ENCODE results near the gene ASCC2. TPM values are rescaled to one million over a fixed set of nuclear protein-coding genes. Genes with fewer than 3 reads are reported as not detected.
A peak's percentile ranks its signal among the peaks of the same experiment; 100 is the strongest.

ASCC2 gene, protein sequence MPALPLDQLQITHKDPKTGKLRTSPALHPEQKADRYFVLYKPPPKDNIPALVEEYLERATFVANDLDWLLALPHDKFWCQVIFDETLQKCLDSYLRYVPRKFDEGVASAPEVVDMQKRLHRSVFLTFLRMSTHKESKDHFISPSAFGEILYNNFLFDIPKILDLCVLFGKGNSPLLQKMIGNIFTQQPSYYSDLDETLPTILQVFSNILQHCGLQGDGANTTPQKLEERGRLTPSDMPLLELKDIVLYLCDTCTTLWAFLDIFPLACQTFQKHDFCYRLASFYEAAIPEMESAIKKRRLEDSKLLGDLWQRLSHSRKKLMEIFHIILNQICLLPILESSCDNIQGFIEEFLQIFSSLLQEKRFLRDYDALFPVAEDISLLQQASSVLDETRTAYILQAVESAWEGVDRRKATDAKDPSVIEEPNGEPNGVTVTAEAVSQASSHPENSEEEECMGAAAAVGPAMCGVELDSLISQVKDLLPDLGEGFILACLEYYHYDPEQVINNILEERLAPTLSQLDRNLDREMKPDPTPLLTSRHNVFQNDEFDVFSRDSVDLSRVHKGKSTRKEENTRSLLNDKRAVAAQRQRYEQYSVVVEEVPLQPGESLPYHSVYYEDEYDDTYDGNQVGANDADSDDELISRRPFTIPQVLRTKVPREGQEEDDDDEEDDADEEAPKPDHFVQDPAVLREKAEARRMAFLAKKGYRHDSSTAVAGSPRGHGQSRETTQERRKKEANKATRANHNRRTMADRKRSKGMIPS
- 10 to 100 TPM; 36.9 to 58.0 TPM for total RNA-seq
- polyA plus RNA-seq = 10 to 100 TPM; 21.2 to 42.3 TPM
- long read RNA-seq, donor 1, transcript ASCC2-202 (21 exons, 2,823 nt) = major isoform, 21 of 154 reads
- long read RNA-seq, donor 1, transcript ASCC2-201 (20 exons, 2,793 nt) = minor isoform, 18 of 154 reads
- long read RNA-seq, donor 1, partial matches to known transcripts = 59 of 154 reads
- long read RNA-seq, donor 1, other reads (novel, unspliced or antisense) = 55 of 154 reads
- long read RNA-seq, donor 2, transcript ASCC2-201 (20 exons, 2,793 nt) = minor isoform, 5 of 46 reads
- long read RNA-seq, donor 2, transcript ASCC2-202 (21 exons, 2,823 nt) = major isoform, 7 of 46 reads
- long read RNA-seq, donor 2, partial matches to known transcripts = 11 of 46 reads
- long read RNA-seq, donor 2, other reads (novel, unspliced or antisense) = 21 of 46 reads

DNA sequence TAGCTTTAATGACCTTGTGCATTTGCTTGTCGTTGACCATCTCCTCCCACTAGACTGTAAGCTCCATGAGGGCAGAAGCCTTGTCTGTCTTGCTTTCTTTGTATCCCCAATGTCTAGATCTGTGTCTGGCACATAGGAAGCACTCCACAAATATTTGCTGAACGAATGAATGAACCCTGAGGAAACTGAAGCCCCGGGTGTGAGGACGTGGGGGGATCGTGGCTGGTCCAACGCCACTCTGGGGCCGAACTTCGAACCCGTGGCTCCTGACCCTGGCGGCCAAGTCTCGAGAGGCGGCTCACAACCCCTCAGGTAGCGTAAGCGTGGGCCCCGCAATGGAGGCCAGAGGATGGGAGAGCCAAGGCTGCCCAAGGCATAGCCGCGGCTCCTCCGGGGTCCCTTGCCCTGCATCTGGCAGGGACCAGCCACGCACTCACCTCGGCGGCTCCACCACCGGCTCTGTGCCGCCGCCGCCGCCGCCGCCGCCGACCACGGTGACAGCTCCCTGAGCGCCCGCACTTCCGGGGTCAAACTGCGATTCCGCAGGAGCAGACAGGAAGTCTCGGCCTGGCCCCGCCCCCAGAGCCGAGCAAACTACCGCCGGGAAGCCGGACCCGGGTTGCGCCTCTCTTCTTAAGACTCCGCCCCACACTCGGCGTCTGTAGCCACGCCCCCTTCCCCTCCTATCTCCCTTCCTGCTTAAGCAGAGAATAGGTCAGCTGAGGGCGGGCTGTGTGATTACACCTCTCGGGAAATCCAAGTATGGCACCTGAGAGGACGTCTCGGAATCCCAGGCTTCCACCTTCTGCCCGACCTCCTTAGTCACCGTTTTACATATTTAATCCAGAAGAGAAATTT lies at the start of gene ASCC2:
Gene ASCC2, minus strand, starts transcription at position 534 of the 858 bp plus-strand sequence. CDS start 5,949 bp downstream, outside the sequence.
- Histone ChIP-seq H3K27me3 (ENCODE audit: control insufficient read depth in 1 of 2, insufficient read depth in 2 of 2, low read length in 1 of 2) (no peaks in the 10 kb centered on the region), H3K27ac (ENCODE audit: low read depth in 1 of 2, low read length in 2 of 2) (peak within 1 kb of the TSS in 1 of 2 donors; percentile 11), H3K4me1 (ENCODE audit: control insufficient read depth in 1 of 2, insufficient read depth in 2 of 2, low read length in 2 of 2) (no peaks in the 10 kb centered on the region), H3K4me3 (ENCODE audit: low read length in 2 of 2) (peak within 1 kb of the TSS; percentile 58 to 92), H3K36me3 (ENCODE audit: control insufficient read depth in 1 of 2, insufficient read depth in 2 of 2, low read length in 1 of 2) (no peaks in the 10 kb centered on the region), H3K9me3 (ENCODE audit: control insufficient read depth, low read length) (no peaks in the 10 kb centered on the region)
- peak; percentile 100 for DNase-seq
- 0 to 1% methylated on average over 47 to 54 of the region's 54 CpGs for WGBS, 2 donors
- ATAC-seq (ENCODE audit: low FRiP score) = peak; percentile 99
- intact Hi-C loops (cut with DNase I) = loop anchor here (5.0 kb wide), 2 partner anchors 164 to 169 kb away; no protein-coding TSS in a partner anchor

DNA sequence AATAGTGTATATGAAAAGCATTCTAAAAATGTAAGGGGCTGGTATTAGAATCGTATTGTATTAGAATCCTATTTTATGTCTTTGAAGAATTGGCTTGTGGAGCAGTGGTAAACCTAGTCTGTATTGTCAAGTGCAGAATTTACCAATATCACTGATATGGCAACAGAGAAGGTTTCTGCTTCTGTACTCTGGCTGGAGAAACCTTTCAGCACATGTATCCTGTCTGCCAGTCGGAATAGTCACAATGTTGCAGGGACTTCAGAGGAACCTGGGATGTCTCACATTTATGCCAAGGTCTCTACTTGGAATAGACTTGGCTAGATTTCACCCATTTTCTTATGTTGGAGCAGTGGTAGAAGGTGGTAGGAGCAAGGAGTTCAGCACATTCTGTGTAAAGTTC lies 49.3 kb upstream of the ASCC2 start:
- H3K4me1 ChIP-seq (ENCODE audit: control insufficient read depth in 1 of 2, insufficient read depth in 2 of 2, low read length in 2 of 2) = peaks cover 0 to 2% of the 10 kb centered on the region in 2 donors
- no peaks in the 10 kb centered on the region for H3K9me3 ChIP-seq (ENCODE audit: control insufficient read depth, low read length)
- H3K27me3 ChIP-seq (ENCODE audit: control insufficient read depth in 1 of 2, insufficient read depth in 2 of 2, low read length in 1 of 2) = no peaks in the 10 kb centered on the region
- intact Hi-C loops (cut with DNase I) = loop anchor here in 1 of 2 donors (10.0 kb wide), 1 partner anchor 87 kb away; no protein-coding TSS in a partner anchor
- no peaks in the 10 kb centered on the region for H3K36me3 ChIP-seq (ENCODE audit: control insufficient read depth in 1 of 2, insufficient read depth in 2 of 2, low read length in 1 of 2)
- H3K4me3 ChIP-seq (ENCODE audit: low read length in 2 of 2) = no peak overlapping the region
- ATAC-seq (ENCODE audit: low FRiP score) (no peak), DNase-seq (no peak)
- 31 to 37% methylated on average over 2 of the region's 2 CpGs for WGBS, 2 donors
- no peak overlapping the region for H3K27ac ChIP-seq (ENCODE audit: low read depth in 1 of 2, low read length in 2 of 2)

DNA sequence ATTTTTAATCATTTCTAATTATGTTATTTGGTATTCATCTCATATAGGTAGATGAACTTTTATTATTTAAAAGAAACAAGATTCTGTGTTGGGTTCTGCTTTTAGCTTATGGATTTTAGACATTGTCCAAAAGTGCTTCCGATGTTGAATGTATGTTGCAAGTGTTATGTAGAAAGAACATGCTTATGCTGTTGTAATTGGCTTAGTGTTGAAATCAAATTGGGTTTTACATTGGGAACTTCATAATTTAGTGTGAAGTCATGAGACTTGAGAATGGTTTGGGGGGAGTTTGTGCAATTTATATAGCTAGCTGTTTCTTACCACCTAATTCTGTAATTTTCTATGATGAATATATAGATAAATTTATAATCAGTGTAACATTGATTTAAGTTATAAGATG lies 48.5 kb upstream of the ASCC2 start:
- peaks cover 0 to 2% of the 10 kb centered on the region in 2 donors for H3K4me1 ChIP-seq (ENCODE audit: control insufficient read depth in 1 of 2, insufficient read depth in 2 of 2, low read length in 2 of 2)
- H3K27me3 ChIP-seq (ENCODE audit: control insufficient read depth in 1 of 2, insufficient read depth in 2 of 2, low read length in 1 of 2) = no peaks in the 10 kb centered on the region
- 93 to 94% methylated on average over 1 of the region's 1 CpG for WGBS, 2 donors
- H3K4me3 ChIP-seq (ENCODE audit: low read length in 2 of 2) = no peak overlapping the region
- intact Hi-C loops (cut with DNase I) = loop anchor here in 1 of 2 donors (10.0 kb wide), 1 partner anchor 88 kb away; no protein-coding TSS in a partner anchor
- no peak for DNase-seq
- no peaks in the 10 kb centered on the region for H3K9me3 ChIP-seq (ENCODE audit: control insufficient read depth, low read length)
- no peak overlapping the region for H3K27ac ChIP-seq (ENCODE audit: low read depth in 1 of 2, low read length in 2 of 2)
- no peaks in the 10 kb centered on the region for H3K36me3 ChIP-seq (ENCODE audit: control insufficient read depth in 1 of 2, insufficient read depth in 2 of 2, low read length in 1 of 2)
- ATAC-seq (ENCODE audit: low FRiP score) = no peak

DNA sequence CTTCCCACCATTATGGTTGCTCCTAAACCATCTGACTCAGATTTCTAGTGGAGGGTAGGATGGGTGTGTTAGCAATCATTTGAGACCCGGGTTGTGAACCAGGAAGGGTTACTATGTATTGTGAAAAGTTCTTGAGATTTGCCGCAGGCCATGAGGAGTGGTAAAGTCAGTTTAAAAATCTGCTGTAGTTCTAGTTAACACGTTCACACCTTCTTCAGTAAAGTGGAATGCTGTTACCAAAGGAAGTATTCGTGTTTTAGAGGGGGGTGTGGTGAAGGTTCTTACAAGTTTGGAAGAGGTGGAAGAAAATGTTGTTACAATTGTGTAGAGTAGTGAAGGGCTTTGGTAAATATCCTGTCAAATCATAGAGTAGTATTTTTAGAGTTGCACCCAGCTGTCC lies 47.5 kb upstream of the ASCC2 start:
- H3K27ac ChIP-seq (ENCODE audit: low read depth in 1 of 2, low read length in 2 of 2) = no peak overlapping the region
- intact Hi-C loops (cut with DNase I) = loop anchor here in 1 of 2 donors (10.0 kb wide), 1 partner anchor 89 kb away; no protein-coding TSS in a partner anchor
- no peaks in the 10 kb centered on the region for H3K27me3 ChIP-seq (ENCODE audit: control insufficient read depth in 1 of 2, insufficient read depth in 2 of 2, low read length in 1 of 2)
- no peaks in the 10 kb centered on the region for H3K9me3 ChIP-seq (ENCODE audit: control insufficient read depth, low read length)
- no peak overlapping the region for H3K4me3 ChIP-seq (ENCODE audit: low read length in 2 of 2)
- WGBS, 2 donors = 61 to 62% methylated on average over 4 of the region's 4 CpGs
- DNase-seq = no peak
- H3K4me1 ChIP-seq (ENCODE audit: control insufficient read depth in 1 of 2, insufficient read depth in 2 of 2, low read length in 2 of 2) = peaks cover 0 to under 1% of the 10 kb centered on the region in 2 donors
- H3K36me3 ChIP-seq (ENCODE audit: control insufficient read depth in 1 of 2, insufficient read depth in 2 of 2, low read length in 1 of 2) = no peaks in the 10 kb centered on the region
- ATAC-seq (ENCODE audit: low FRiP score) = no peak

DNA sequence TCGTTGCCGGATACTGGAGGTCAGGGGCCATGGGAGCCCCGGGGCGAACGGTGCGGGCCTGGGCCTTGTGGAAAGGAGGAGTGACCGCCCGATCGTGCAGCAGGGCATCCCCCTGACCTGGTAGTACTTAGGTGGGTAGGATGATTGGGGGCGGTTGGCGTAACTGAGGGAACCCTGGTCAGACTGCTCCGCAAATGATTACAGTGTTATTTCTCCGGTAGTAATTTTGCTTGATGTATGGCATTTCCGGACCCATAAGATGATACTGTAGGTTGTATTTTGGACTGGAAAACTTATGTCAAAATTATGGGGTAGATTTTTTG lies 45.7 kb upstream of the ASCC2 start:
- WGBS, 2 donors = 1% methylated on average over 13 to 14 of the region's 14 CpGs
- intact Hi-C loops (cut with DNase I) = loop anchor here in 1 of 2 donors (10.0 kb wide), 1 partner anchor 91 kb away; no protein-coding TSS in a partner anchor
- Histone ChIP-seq H3K4me3 (ENCODE audit: low read length in 2 of 2) (peak overlapping the region; percentile 93 to 94), H3K27me3 (ENCODE audit: control insufficient read depth in 1 of 2, insufficient read depth in 2 of 2, low read length in 1 of 2) (no peaks in the 10 kb centered on the region), H3K4me1 (ENCODE audit: control insufficient read depth in 1 of 2, insufficient read depth in 2 of 2, low read length in 2 of 2) (no peaks in the 10 kb centered on the region), H3K36me3 (ENCODE audit: control insufficient read depth in 1 of 2, insufficient read depth in 2 of 2, low read length in 1 of 2) (no peaks in the 10 kb centered on the region), H3K9me3 (ENCODE audit: control insufficient read depth, low read length) (no peaks in the 10 kb centered on the region), H3K27ac (ENCODE audit: low read depth in 1 of 2, low read length in 2 of 2) (peak overlapping the region in 1 of 2 donors; percentile 31)
- DNase-seq (no peak), ATAC-seq (ENCODE audit: low FRiP score) (peak; percentile 4)

DNA sequence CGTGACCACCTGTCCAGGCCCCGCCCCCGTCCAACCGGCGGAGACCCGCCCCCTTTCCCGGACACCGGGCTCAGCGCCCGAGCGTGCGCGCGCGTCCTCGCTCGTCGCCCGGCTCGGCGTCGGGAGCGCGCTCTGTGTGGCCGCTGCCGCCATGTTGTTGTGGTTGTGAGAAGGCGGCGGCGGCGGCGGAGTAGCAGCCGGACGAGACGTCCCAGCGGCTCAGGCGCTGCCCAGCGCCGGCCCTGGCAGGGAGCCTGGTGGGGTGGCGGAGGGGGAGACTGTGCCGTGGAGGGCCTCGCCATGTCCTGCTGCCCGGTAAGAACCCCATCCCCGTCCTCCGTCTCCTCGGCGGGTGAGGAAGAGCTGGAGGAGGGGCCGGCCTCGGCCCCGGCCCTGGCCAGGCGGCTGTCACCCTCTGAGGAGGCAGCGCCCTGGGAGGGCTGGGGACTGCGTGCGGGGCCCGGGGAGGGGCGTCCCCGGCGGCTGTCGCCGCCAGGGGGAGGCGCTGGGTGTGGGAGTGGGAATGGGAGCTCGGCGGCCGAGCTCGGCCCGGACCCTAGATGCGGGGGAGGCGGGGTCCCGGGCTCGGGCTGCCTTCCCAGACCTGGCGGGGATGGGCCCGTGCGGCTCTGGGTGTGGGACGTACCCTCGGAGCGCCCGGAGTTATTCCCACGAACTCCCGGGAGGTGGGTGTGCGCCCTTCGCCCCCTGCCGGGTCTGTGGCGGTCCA lies 45.1 kb upstream of the ASCC2 start, which contains the start of gene MTMR3:
Gene MTMR3, plus strand, starts transcription at position 130 of the 730 bp plus-strand sequence. CDS start 87,886 bp downstream, outside the sequence.
- intact Hi-C loops (cut with DNase I) = loop anchor here in 1 of 2 donors (10.0 kb wide), 1 partner anchor 92 kb away; no protein-coding TSS in a partner anchor
- Histone ChIP-seq H3K4me1 (ENCODE audit: control insufficient read depth in 1 of 2, insufficient read depth in 2 of 2, low read length in 2 of 2) (no peaks in the 10 kb centered on the region), H3K27ac (ENCODE audit: low read depth in 1 of 2, low read length in 2 of 2) (peak within 1 kb of the TSS; percentile 24 to 93), H3K4me3 (ENCODE audit: low read length in 2 of 2) (peak within 1 kb of the TSS; percentile 93 to 94), H3K9me3 (ENCODE audit: control insufficient read depth, low read length) (no peaks in the 10 kb centered on the region), H3K36me3 (ENCODE audit: control insufficient read depth in 1 of 2, insufficient read depth in 2 of 2, low read length in 1 of 2) (no peaks in the 10 kb centered on the region), H3K27me3 (ENCODE audit: control insufficient read depth in 1 of 2, insufficient read depth in 2 of 2, low read length in 1 of 2) (no peaks in the 10 kb centered on the region)
- 0 to 1% methylated on average over 72 to 82 of the region's 82 CpGs for WGBS, 2 donors
- DNase-seq (peak; percentile 96 to 98), ATAC-seq (ENCODE audit: low FRiP score) (peak; percentile 92)

DNA sequence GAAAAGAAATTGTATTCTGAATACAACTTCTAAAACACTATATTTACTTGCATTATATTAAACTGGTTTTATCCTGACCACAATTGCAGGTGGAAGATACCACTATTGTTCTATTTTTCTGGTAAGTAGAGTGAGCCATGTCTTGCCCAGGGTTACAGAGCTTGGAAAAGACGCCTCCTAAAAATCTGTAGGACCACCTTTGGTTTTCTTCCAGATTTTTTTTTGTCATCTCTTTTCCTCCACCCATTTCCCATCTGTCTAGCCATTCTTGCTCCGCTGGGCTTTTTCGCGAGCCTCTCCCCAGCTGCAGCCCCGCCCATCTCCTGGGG lies 44.6 kb upstream of the ASCC2 start:
- intact Hi-C loops (cut with DNase I) = loop anchor here in 1 of 2 donors (10.0 kb wide), 1 partner anchor 92 kb away; no protein-coding TSS in a partner anchor
- H3K27me3 ChIP-seq (ENCODE audit: control insufficient read depth in 1 of 2, insufficient read depth in 2 of 2, low read length in 1 of 2) = no peaks in the 10 kb centered on the region
- no peaks in the 10 kb centered on the region for H3K4me1 ChIP-seq (ENCODE audit: control insufficient read depth in 1 of 2, insufficient read depth in 2 of 2, low read length in 2 of 2)
- DNase-seq (no peak), ATAC-seq (ENCODE audit: low FRiP score) (no peak)
- no peaks in the 10 kb centered on the region for H3K9me3 ChIP-seq (ENCODE audit: control insufficient read depth, low read length)
- no peak overlapping the region for H3K27ac ChIP-seq (ENCODE audit: low read depth in 1 of 2, low read length in 2 of 2)
- H3K4me3 ChIP-seq (ENCODE audit: low read length in 2 of 2) = no peak overlapping the region
- H3K36me3 ChIP-seq (ENCODE audit: control insufficient read depth in 1 of 2, insufficient read depth in 2 of 2, low read length in 1 of 2) = no peaks in the 10 kb centered on the region
- 1% methylated on average over 5 of the region's 5 CpGs for WGBS, 2 donors
